Measurements from ENCODE around the gene ELMOD1. TPM values are rescaled to one million over a fixed set of nuclear protein-coding genes. Genes with fewer than 3 reads are reported as not detected.
A peak's percentile ranks its signal among the peaks of the same experiment; 100 is the strongest.

The ELMOD1 gene
- 1 to 10 TPM in 1 of 4 donors, not detected in 3; 8.9 TPM for total RNA-seq

GRCh38 chr11:107590460-107591377 lies at the start of gene ELMOD1:
ELMOD1 (plus strand) TSS chr11:107591147; CDS start chr11:107618190, 27,043 bp downstream.
- DNase-seq = peak in 1 of 2 donors; percentile 39
- TF ChIP-seq POLR2A (IDR thresholded peaks at IDR 0.05) = no peak
- no peak for TF ChIP-seq CTCF (IDR thresholded peaks at IDR 0.05)
- peak within 1 kb of the TSS; percentile 40 to 54 for H3K4me3 ChIP-seq
- H3K27me3 ChIP-seq = no peaks in the 10 kb centered on the region
- no peaks in the 10 kb centered on the region for H3K9me3 ChIP-seq
- no peaks in the 10 kb centered on the region for H3K36me3 ChIP-seq
- intact Hi-C loops (cut with DNase I; ENCODE audit: low total_unique reads) = no loop called here
- no peak within 1 kb of the TSS for H3K27ac ChIP-seq
- H3K4me1 ChIP-seq = peaks cover 0 to 3% of the 10 kb centered on the region in 2 donors

GRCh38 chr11:107545101-107545514 lies 45.8 kb upstream of the ELMOD1 start:
- Histone ChIP-seq H3K4me1 (no peaks in the 10 kb centered on the region), H3K27ac (peak overlapping the region; percentile 33 to 42), H3K27me3 (no peaks in the 10 kb centered on the region), H3K36me3 (no peaks in the 10 kb centered on the region), H3K9me3 (no peaks in the 10 kb centered on the region), H3K4me3 (no peak overlapping the region)
- intact Hi-C loops (cut with DNase I; ENCODE audit: low total_unique reads) = no loop called here
- no peak for DNase-seq
- TF ChIP-seq POLR2A (IDR thresholded peaks at IDR 0.05) (no peak), CTCF (IDR thresholded peaks at IDR 0.05) (no peak)

GRCh38 chr11:107547961-107548360 lies 43.0 kb upstream of the ELMOD1 start:
- intact Hi-C loops (cut with DNase I; ENCODE audit: low total_unique reads) = no loop called here
- no peak overlapping the region for H3K4me3 ChIP-seq
- H3K4me1 ChIP-seq = no peaks in the 10 kb centered on the region
- no peak for TF ChIP-seq POLR2A (IDR thresholded peaks at IDR 0.05)
- TF ChIP-seq CTCF (IDR thresholded peaks at IDR 0.05) = no peak
- H3K36me3 ChIP-seq = no peaks in the 10 kb centered on the region
- H3K27ac ChIP-seq = peak overlapping the region in 1 of 2 donors; percentile 44
- DNase-seq = no peak
- H3K27me3 ChIP-seq = no peaks in the 10 kb centered on the region
- H3K9me3 ChIP-seq = no peaks in the 10 kb centered on the region

- H3K4me1 ChIP-seq = no peaks in the 10 kb centered on the region
- H3K9me3 ChIP-seq = no peaks in the 10 kb centered on the region
- DNase-seq = no peak
- H3K36me3 ChIP-seq = no peaks in the 10 kb centered on the region
- H3K27ac ChIP-seq = no peak overlapping the region
- H3K27me3 ChIP-seq = no peaks in the 10 kb centered on the region
- intact Hi-C loops (cut with DNase I; ENCODE audit: low total_unique reads) = no loop called here
- no peak overlapping the region for H3K4me3 ChIP-seq
- TF ChIP-seq CTCF (IDR thresholded peaks at IDR 0.05) = peak; percentile 71 to 83 (median 78)
- TF ChIP-seq POLR2A (IDR thresholded peaks at IDR 0.05) = no peak
Measured at GRCh38 chr11:107549253-107549953, 41.5 kb upstream of the ELMOD1 start.

GRCh38 chr11:107549954-107550285 lies 41.0 kb upstream of the ELMOD1 start:
- intact Hi-C loops (cut with DNase I; ENCODE audit: low total_unique reads) = no loop called here
- H3K4me3 ChIP-seq = no peak overlapping the region
- no peaks in the 10 kb centered on the region for H3K36me3 ChIP-seq
- no peaks in the 10 kb centered on the region for H3K4me1 ChIP-seq
- H3K9me3 ChIP-seq = no peaks in the 10 kb centered on the region
- no peak overlapping the region for H3K27ac ChIP-seq
- no peak for DNase-seq
- H3K27me3 ChIP-seq = no peaks in the 10 kb centered on the region
- no peak for TF ChIP-seq POLR2A (IDR thresholded peaks at IDR 0.05)
- TF ChIP-seq CTCF (IDR thresholded peaks at IDR 0.05) = no peak
